HepG2 (cell line): Measurements from ENCODE around the gene GREM2. TPM values are rescaled to one million over a fixed set of nuclear protein-coding genes. Genes with fewer than 3 reads are reported as not detected.

Experiments
- ATAC-seq: fragments of 200-7000 bp; cut with Tn5 transposase; 3 replicates; pipeline ENCODE4 v1.9.1; 2020; ENCODE audit warnings: mild to moderate bottlenecking, moderate library complexity
- BruUV-seq: library from RNA; stranded (reverse); fragments of 400-500 nt; replicated peaks from 2 replicates; lab custom pipeline; 2021; lab: Mats Ljungman, UMichigan
- CTCF ChIA-PET: fragments of 300-600 bp; formaldehyde crosslinking; extraction: SDS; loops from one replicate; lab custom pipeline; 2021; ENCODE audit warnings: low total read pairs, inconsistent platforms, low intra/inter-chr PET ratio; lab: Yijun Ruan, JAX
- POLR2A ChIA-PET: fragments of 350-600 bp; sonication (Branson Sonifier 250); formaldehyde crosslinking; loops from one replicate; lab custom pipeline; 2020; ENCODE audit warnings: antibody characterized with exemption, inconsistent platforms; lab: Yijun Ruan, JAX
- DNase-seq: peaks from one replicate; pipeline ENCODE4 v3.0.0-alpha.2; 2015; ENCODE audit warnings: low spot score
- FAIRE-seq: peaks from 3 replicates; lab custom pipeline; 2011; peaks lifted over from hg19 to GRCh38; lab: Jason Lieb, UNC
- H2AFZ ChIP-seq: one replicate; pipeline ENCODE4 v1.6.1; 2011; ENCODE audit warnings: low read length, inconsistent platforms
- H3K27ac ChIP-seq: fragments of 300-600 bp; 3 replicates; pipeline ENCODE4 v1.8.0; 2011; ENCODE audit warnings: mixed run types, mild to moderate bottlenecking, mixed read lengths, low read length, inconsistent platforms; ENCODE audit not compliant: insufficient read depth; ENCODE audit errors: extremely low read length
- H3K27me3 ChIP-seq, 2 experiments: fragments of 200-600 bp in 1 of 2; 2 replicates in 1 of 2; 3 replicates in 1 of 2; pipeline versions ENCODE4 v1.6.0 to v1.8.0; 2011; ENCODE audit warnings: low read length in 2 of 2, mild to moderate bottlenecking in 2 of 2, moderate library complexity in 2 of 2, inconsistent platforms in 1 of 2; ENCODE audit not compliant: insufficient read depth in 2 of 2, control insufficient read depth in 1 of 2
- H3K36me3 ChIP-seq, 2 experiments: fragments of 200-600 bp in 1 of 2; replicated peaks in 1 of 2; 2 replicates in 1 of 2; 3 replicates in 1 of 2; pipeline versions ENCODE4 v1.5.1 to v1.8.0; 2011; ENCODE audit warnings: low read length in 2 of 2, inconsistent platforms in 1 of 2; ENCODE audit not compliant: insufficient read depth in 2 of 2, control insufficient read depth in 1 of 2
- H3K4me1 ChIP-seq: 2 replicates; pipeline ENCODE4 v1.5.1; 2012; ENCODE audit warnings: low read length, inconsistent platforms; ENCODE audit not compliant: insufficient read depth
- H3K4me2 ChIP-seq: 2 replicates; pipeline ENCODE4 v1.6.0; 2011; ENCODE audit warnings: low read depth, low read length, inconsistent platforms
- H3K4me3 ChIP-seq, 3 experiments: fragments of 200-600 bp in 1 of 3; sonication (generic), shearing (Covaris generic) in 1 of 3; replicated peaks in 1 of 3; 2 replicates each; pipeline ENCODE4 v1.5.1; 2011 to 2016; ENCODE audit warnings: low read length in 3 of 3, inconsistent platforms in 2 of 3, low read depth in 2 of 3, mild to moderate bottlenecking in 2 of 3, control low read depth in 1 of 3, mixed read lengths in 1 of 3; ENCODE audit not compliant: insufficient read depth in 1 of 3
- H3K79me2 ChIP-seq: one replicate; pipeline ENCODE4 v1.6.1; 2011; ENCODE audit warnings: low read length, inconsistent platforms; ENCODE audit not compliant: insufficient read depth
- H3K9ac ChIP-seq: 2 replicates; pipeline ENCODE4 v1.6.0; 2011; ENCODE audit warnings: mild to moderate bottlenecking, low read depth, low read length, inconsistent platforms; ENCODE audit not compliant: insufficient read depth
- H3K9me3 ChIP-seq: 2 replicates; pipeline ENCODE4 v1.5.1; 2012; ENCODE audit warnings: mild to moderate bottlenecking, low read length
- H4K20me1 ChIP-seq: 2 replicates; pipeline ENCODE4 v1.6.0; 2011; ENCODE audit warnings: inconsistent platforms, mild to moderate bottlenecking, low read length, moderate library complexity; ENCODE audit not compliant: insufficient read depth
- FOXM1 ChIP-seq: sonication (generic); formaldehyde crosslinking; IDR thresholded peaks from 2 replicates; pipeline ENCODE4 v1.5.0; 2020; ENCODE audit warnings: missing genetic modification reagents
- FOXP1 ChIP-seq, 2 experiments: fragments of 450-650 bp in 1 of 2; IDR thresholded peaks; 2 replicates each; pipeline ENCODE4 v1.6.1; 2017 to 2018; ENCODE audit warnings: antibody characterized with exemption in 1 of 2
- GLMP ChIP-seq: sonication (generic); formaldehyde crosslinking; IDR thresholded peaks from 2 replicates; pipeline ENCODE4 v1.9.0; 2021; ENCODE audit warnings: missing genetic modification reagents, mild to moderate bottlenecking, borderline replicate concordance
- PHF21A ChIP-seq: sonication (generic); formaldehyde crosslinking; IDR thresholded peaks from 2 replicates; pipeline ENCODE4 v1.5.0; 2020; ENCODE audit warnings: mild to moderate bottlenecking, missing genetic modification reagents
- POLR2G ChIP-seq: fragments of 200-400 bp; formaldehyde crosslinking; IDR thresholded peaks from 2 replicates; pipeline ENCODE4 v1.6.1; 2018; ENCODE audit warnings: mild to moderate bottlenecking, low read depth, low read length, moderate library complexity
- SOX6 ChIP-seq, 2 experiments: fragments of 450-650 bp in 1 of 2; sonication (generic) in 1 of 2; formaldehyde crosslinking in 1 of 2; IDR thresholded peaks; 2 replicates each; pipeline versions ENCODE4 v1.4.0 to v1.6.1; 2017 to 2020; ENCODE audit warnings: antibody characterized with exemption in 1 of 2, mild to moderate bottlenecking in 1 of 2, missing genetic modification reagents in 1 of 2
- YEATS2 ChIP-seq: sonication (generic); formaldehyde crosslinking; IDR thresholded peaks from 2 replicates; pipeline ENCODE4 v1.4.0; 2020; ENCODE audit warnings: missing genetic modification reagents, borderline replicate concordance
- ZC3H4 ChIP-seq: sonication (generic); formaldehyde crosslinking; IDR thresholded peaks from 2 replicates; pipeline ENCODE4 v1.4.0; 2020; ENCODE audit warnings: missing genetic modification reagents, borderline replicate concordance
- ZFP91 ChIP-seq: sonication (generic); formaldehyde crosslinking; IDR thresholded peaks from 2 replicates; pipeline ENCODE4 v1.9.0; 2022; ENCODE audit warnings: missing genetic modification reagents, mild to moderate bottlenecking, borderline replicate concordance
- ZFYVE20 ChIP-seq: sonication (generic); formaldehyde crosslinking; IDR thresholded peaks from 2 replicates; pipeline ENCODE4 v1.8.0; 2023; ENCODE audit warnings: low read depth, mild to moderate bottlenecking, moderate library complexity, missing genetic modification reagents, borderline replicate concordance
- ZNF138 ChIP-seq: sonication (generic); formaldehyde crosslinking; IDR thresholded peaks from 2 replicates; pipeline ENCODE4 v1.5.0; 2020; ENCODE audit warnings: mild to moderate bottlenecking, low read depth, missing genetic modification reagents
- ZNF33A ChIP-seq: sonication (generic); formaldehyde crosslinking; IDR thresholded peaks from 2 replicates; pipeline ENCODE4 v1.5.1; 2020; ENCODE audit warnings: missing genetic modification reagents, mild to moderate bottlenecking, moderate library complexity, borderline replicate concordance
- ZNF460 ChIP-seq: sonication (generic); formaldehyde crosslinking; IDR thresholded peaks from 2 replicates; pipeline ENCODE4 v1.5.1; 2020; ENCODE audit warnings: missing genetic modification reagents, mild to moderate bottlenecking, borderline replicate concordance
- ZNF609 ChIP-seq: sonication (generic); formaldehyde crosslinking; IDR thresholded peaks from 2 replicates; pipeline ENCODE4 v1.4.0; 2020; ENCODE audit warnings: mild to moderate bottlenecking, missing genetic modification reagents, borderline replicate concordance
- ZNF616 ChIP-seq: sonication (generic); formaldehyde crosslinking; IDR thresholded peaks from 2 replicates; pipeline ENCODE4 v1.5.0; 2020; ENCODE audit warnings: low read depth, mild to moderate bottlenecking, missing genetic modification reagents
- ZNF780A ChIP-seq: sonication (generic); formaldehyde crosslinking; IDR thresholded peaks from 2 replicates; pipeline ENCODE4 v1.8.0; 2022; ENCODE audit warnings: mild to moderate bottlenecking, missing genetic modification reagents, moderate library complexity
- WGBS: methylation state at CpG from one replicate; pipeline ENCODE4 v1.1.6; 2017; ENCODE audit warnings: low lambda C conversion rate; 5-methylcytosine and 5-hydroxymethylcytosine counted together
- in situ Hi-C: cut with HindIII; loops from 2 replicates; pipeline ENCODE4 v1.10.0; 2017; ENCODE audit warnings: low pct_unique_long_range_greater_than_20kb; ENCODE audit not compliant: extremely low pct_ligation_motif_present
- intact Hi-C: fragments of 100-400 bp; cut with micrococcal nuclease; formaldehyde crosslinking; loops from one replicate; pipeline ENCODE4 v1.10.0; 2022; ENCODE audit not compliant: unreplicated experiment
- polyA plus RNA-seq, 8 experiments: library from polyadenylated mRNA; depleted of rRNA in 3 of 8; stranded (reverse) in 7 of 8; unstranded in 1 of 8; fragments of >200 nt; fragmentation: Illumina TruSeq in 4 of 8; extraction: Trizol in 4 of 8; gene quantifications; 2 replicates each; pipeline versions ENCODE4 v1.2.1 to v1.2.3, GENCODE V29; 2011 to 2016; ENCODE audit warnings: low read depth in 4 of 8, missing spikeins in 1 of 8, mixed read lengths in 1 of 8; ENCODE audit not compliant: insufficient read depth in 1 of 8
- total RNA-seq, 5 experiments: library from RNA; depleted of rRNA; stranded (reverse); fragments of >200 nt; fragmentation: Illumina TruSeq; extraction: Trizol; gene quantifications; 2 replicates each; pipeline ENCODE4 v1.2.3, GENCODE V29; 2016; ENCODE audit warnings: low read depth in 1 of 5

GREM2 gene
- total and polyA plus RNA-seq, 2 of the 13 experiments (the other 11 are each of a cell fraction or from before 2014, with no cell fraction given), result 0.07 TPM; not detected in 1

- peak overlapping the region; percentile 66 for H3K9ac ChIP-seq
- in situ Hi-C loops (no loop called here), intact Hi-C loops (no loop called here)
- peaks cover 64% of the 10 kb centered on the region for H3K4me1 ChIP-seq
- peak overlapping the region; percentile 2 to 57 (median 37) for H3K4me3 ChIP-seq
- ChIA-PET POLR2A (no interaction called here), CTCF (no interaction called here)
- ATAC-seq (peak; percentile 84), FAIRE-seq (no peak), DNase-seq (no peak)
- peak overlapping the region; percentile 88 for H3K27ac ChIP-seq
- H3K9me3 ChIP-seq, result no peaks in the 10 kb centered on the region
- peak overlapping the region; percentile 93 for H3K4me2 ChIP-seq
- H3K27me3 ChIP-seq, result no peaks in the 10 kb centered on the region
- H2AFZ ChIP-seq, result peak overlapping the region; percentile 39
- no peaks in the 10 kb centered on the region for H3K36me3 ChIP-seq
- no TSS peak for BruUV-seq
- H3K79me2 ChIP-seq, result no peaks in the 10 kb centered on the region
- 6% methylated on average over 11 of the region's 12 CpGs for WGBS
- H4K20me1 ChIP-seq, result no peaks in the 10 kb centered on the region
- no peak for TF ChIP-seq FOXP1 (IDR thresholded peaks at IDR 0.05)
- TF ChIP-seq FOXP1 (CRISPR knock-in tag; IDR thresholded peaks at IDR 0.05), result peak; percentile 21; the same call in 1 of the 2 replicates
- TF ChIP-seq ZNF33A (CRISPR knock-in tag), result no peak
- TF ChIP-seq ZNF609 (CRISPR knock-in tag), result no peak
- no peak for TF ChIP-seq ZFYVE20 (CRISPR knock-in tag)
- TF ChIP-seq ZNF138, result no peak
- TF ChIP-seq PHF21A, result no peak
- TF ChIP-seq ZC3H4 (CRISPR knock-in tag), result no peak
- TF ChIP-seq ZNF460, result no peak
- no peak for TF ChIP-seq GLMP (CRISPR knock-in tag)
- TF ChIP-seq YEATS2 (CRISPR knock-in tag), result no peak
- no peak for TF ChIP-seq FOXM1 (CRISPR knock-in tag)
- TF ChIP-seq ZNF780A (CRISPR knock-in tag), result no peak
- no peak for TF ChIP-seq ZFP91
- TF ChIP-seq ZNF616, result no peak
- TF ChIP-seq POLR2G, result 0 out of 2 replicates have a peak, but pooled peaks have one; percentile 29
- TF ChIP-seq SOX6 (IDR thresholded peaks at IDR 0.05), result no peak
- TF ChIP-seq SOX6 (CRISPR knock-in tag; IDR thresholded peaks at IDR 0.05), result no peak
These were observed 14.7 kb downstream of the GREM2 start for GRCh38 chr1:240597153-240597745.
